Nephron (organoid): ENCODE data around the gene SRBD1.

Experiments
- H3K27ac Mint-ChIP-seq, 3 experiments: 2 replicates each; pipeline ENCODE4 v1.8.0; 2020; ENCODE audit warnings: mixed read lengths in 3 of 3, mild to moderate bottlenecking in 2 of 3, moderate library complexity in 1 of 3
- H3K27me3 Mint-ChIP-seq: 2 replicates; pipeline ENCODE4 v1.8.0; 2021; ENCODE audit warnings: low read depth, mild to moderate bottlenecking, moderate library complexity, mixed read lengths
- H3K36me3 Mint-ChIP-seq: 2 replicates; pipeline ENCODE4 v1.8.0; 2020; ENCODE audit warnings: low read depth, mixed read lengths
- H3K4me1 Mint-ChIP-seq: 2 replicates; pipeline ENCODE4 v1.8.0; 2020; ENCODE audit warnings: mixed read lengths
- H3K4me3 Mint-ChIP-seq, 3 experiments: 2 replicates each; pipeline ENCODE4 v1.8.0; 2020; ENCODE audit warnings: mild to moderate bottlenecking in 3 of 3, mixed read lengths in 3 of 3, moderate library complexity in 2 of 3
- H3K9me3 Mint-ChIP-seq: 2 replicates; pipeline ENCODE4 v1.8.0; 2020; ENCODE audit warnings: mixed read lengths
- TF ChIP-seq, protein P1 (sequence below), 3 experiments: fragments of 200-600 bp; sonication (generic); IDR thresholded peaks; one replicate each; pipeline ENCODE4 v1.5.0; 2021; ENCODE audit warnings: antibody characterized with exemption in 3 of 3; ENCODE audit not compliant: unreplicated experiment in 3 of 3

The SRBD1 gene

DNA sequence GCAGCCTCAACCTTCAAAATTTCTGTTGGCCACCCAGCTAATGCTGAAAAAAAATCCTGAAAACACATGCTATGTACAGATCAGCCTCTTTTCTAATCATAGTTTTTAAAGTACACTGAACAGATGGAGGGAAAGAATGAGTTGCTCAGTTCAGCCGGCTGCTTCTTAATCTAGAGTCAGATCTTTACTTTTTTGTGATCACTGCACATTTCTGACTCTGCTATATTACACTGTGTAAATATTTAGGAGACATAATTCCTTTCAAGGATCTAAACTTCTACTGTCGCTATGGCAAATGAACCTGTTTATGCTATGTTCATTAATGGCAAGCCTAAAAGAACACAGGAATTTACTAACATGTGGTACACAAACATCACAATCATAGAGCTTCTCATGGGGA, 114.2 kb downstream of the SRBD1 start:
- H3K36me3 Mint-ChIP-seq = peaks cover 25% of the 10 kb centered on the region
- H3K27me3 Mint-ChIP-seq = no peaks in the 10 kb centered on the region
- H3K27ac Mint-ChIP-seq = no peak overlapping the region
- peaks cover 16% of the 10 kb centered on the region for H3K9me3 Mint-ChIP-seq
- TF ChIP-seq, protein P1, sequence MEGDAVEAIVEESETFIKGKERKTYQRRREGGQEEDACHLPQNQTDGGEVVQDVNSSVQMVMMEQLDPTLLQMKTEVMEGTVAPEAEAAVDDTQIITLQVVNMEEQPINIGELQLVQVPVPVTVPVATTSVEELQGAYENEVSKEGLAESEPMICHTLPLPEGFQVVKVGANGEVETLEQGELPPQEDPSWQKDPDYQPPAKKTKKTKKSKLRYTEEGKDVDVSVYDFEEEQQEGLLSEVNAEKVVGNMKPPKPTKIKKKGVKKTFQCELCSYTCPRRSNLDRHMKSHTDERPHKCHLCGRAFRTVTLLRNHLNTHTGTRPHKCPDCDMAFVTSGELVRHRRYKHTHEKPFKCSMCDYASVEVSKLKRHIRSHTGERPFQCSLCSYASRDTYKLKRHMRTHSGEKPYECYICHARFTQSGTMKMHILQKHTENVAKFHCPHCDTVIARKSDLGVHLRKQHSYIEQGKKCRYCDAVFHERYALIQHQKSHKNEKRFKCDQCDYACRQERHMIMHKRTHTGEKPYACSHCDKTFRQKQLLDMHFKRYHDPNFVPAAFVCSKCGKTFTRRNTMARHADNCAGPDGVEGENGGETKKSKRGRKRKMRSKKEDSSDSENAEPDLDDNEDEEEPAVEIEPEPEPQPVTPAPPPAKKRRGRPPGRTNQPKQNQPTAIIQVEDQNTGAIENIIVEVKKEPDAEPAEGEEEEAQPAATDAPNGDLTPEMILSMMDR (IDR thresholded peaks at IDR 0.05; ENCODE audit: unreplicated experiment in 3 of 3) = no peak
- no peak overlapping the region for H3K4me3 Mint-ChIP-seq
- H3K4me1 Mint-ChIP-seq = peaks cover 4% of the 10 kb centered on the region

DNA sequence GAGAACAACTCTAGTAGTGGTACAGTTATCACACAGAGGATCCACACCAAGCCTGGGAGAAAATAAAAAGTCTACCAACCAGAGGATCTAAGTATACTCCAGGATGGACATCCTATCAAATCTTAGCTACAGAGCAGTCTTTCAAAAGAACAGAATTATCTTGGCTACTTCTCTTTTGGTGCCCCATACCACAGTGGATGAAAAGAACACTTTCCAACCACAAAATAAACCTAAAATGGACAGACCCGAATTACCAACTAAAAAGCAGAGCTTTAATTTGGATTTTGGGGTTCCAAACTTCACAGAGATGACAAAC, 116.1 kb downstream of the SRBD1 start:
- no peaks in the 10 kb centered on the region for H3K27me3 Mint-ChIP-seq
- no peak overlapping the region for H3K4me3 Mint-ChIP-seq
- H3K9me3 Mint-ChIP-seq = peaks cover 7% of the 10 kb centered on the region
- peaks cover 4% of the 10 kb centered on the region for H3K4me1 Mint-ChIP-seq
- TF ChIP-seq, protein P1 (IDR thresholded peaks at IDR 0.05; ENCODE audit: unreplicated experiment in 3 of 3) = no peak
- peaks cover 9% of the 10 kb centered on the region for H3K36me3 Mint-ChIP-seq
- H3K27ac Mint-ChIP-seq = no peak overlapping the region

DNA sequence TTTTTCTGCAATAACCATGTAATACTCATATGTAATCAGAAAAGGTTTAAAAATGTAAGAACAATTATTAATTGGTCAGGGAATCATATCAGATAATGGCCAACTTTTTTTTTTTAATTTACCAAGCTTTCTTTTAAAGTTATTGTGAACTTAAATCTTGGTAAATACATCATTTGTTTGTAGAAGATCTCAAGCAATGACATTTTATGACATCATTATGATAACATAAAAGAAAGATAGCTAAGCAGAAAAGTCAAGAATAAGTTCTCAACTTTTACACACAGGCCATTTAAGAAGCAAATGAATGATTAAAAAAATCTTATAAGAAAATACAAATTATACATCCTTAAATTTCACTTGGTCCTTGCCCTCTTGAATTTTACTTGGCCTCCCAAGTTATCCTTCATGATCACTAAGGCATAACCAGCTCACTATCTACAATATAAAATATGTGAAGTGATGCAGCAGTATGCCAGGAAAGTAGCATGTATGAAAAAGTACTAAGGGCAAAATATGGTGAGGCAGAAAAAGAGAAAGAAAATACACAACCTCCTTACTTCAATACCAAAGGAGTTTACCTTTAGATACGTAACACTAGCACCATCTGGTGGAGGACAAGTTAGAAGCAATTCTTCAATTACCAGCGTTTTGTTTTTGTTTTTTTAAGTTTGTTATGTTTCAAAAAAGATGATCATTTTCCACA, 116.6 kb downstream of the SRBD1 start:
- Mint-ChIP-seq H3K36me3 (peaks cover 5% of the 10 kb centered on the region), H3K4me3 (no peak overlapping the region), H3K9me3 (peaks cover 4% of the 10 kb centered on the region), H3K27me3 (no peaks in the 10 kb centered on the region), H3K4me1 (peaks cover 4% of the 10 kb centered on the region), H3K27ac (no peak overlapping the region)
- TF ChIP-seq, protein P1 (IDR thresholded peaks at IDR 0.05; ENCODE audit: unreplicated experiment in 3 of 3) = peak; percentile 74 to 87 (median 75)

DNA sequence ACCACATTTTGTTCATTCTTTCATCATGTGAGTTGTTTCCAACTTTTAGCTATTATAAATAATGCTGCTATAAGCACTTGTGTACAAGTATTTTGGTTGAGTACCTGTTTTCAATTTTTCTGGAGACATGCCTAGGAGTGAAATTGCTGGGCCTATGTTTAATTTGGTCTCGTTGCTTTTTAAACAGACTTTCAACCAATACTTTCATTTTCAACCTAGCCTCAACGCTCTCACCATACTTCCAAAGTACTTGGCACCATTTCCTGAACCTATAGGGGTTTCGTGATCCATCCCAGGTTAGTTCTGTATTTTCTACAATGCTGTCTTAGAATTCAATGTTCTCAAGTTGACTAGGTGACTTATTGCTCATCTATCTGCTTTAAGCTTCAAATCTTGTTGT, 126.1 kb downstream of the SRBD1 start:
- Mint-ChIP-seq H3K4me1 (no peaks in the 10 kb centered on the region), H3K27me3 (no peaks in the 10 kb centered on the region), H3K36me3 (peaks cover 6% of the 10 kb centered on the region), H3K9me3 (no peaks in the 10 kb centered on the region), H3K4me3 (no peak overlapping the region), H3K27ac (no peak overlapping the region)
- TF ChIP-seq, protein P1 (IDR thresholded peaks at IDR 0.05; ENCODE audit: unreplicated experiment in 3 of 3) = no peak

DNA sequence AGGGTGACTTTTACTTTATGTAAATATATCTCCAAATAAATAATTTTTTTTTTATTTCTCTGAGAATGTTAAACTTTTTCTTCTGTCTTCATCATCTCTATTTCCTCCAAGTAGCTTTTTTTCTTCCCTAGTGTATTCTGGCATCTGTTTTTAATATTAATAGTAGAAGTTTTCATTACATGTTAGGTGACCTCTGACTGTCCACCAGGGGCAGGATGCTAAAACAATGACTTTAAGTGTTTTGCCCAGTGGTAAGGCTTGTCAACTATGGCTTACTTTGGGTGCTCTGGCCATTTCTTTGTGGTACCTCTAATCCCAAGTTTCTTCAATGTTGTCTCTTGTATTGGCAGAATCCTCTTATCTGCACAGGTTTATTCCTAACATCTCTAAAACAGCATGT, 127.1 kb downstream of the SRBD1 start:
- Mint-ChIP-seq H3K4me3 (no peak overlapping the region), H3K27ac (no peak overlapping the region), H3K4me1 (no peaks in the 10 kb centered on the region), H3K9me3 (peaks cover 2% of the 10 kb centered on the region), H3K36me3 (peaks cover 12% of the 10 kb centered on the region), H3K27me3 (no peaks in the 10 kb centered on the region)
- TF ChIP-seq, protein P1 (IDR thresholded peaks at IDR 0.05; ENCODE audit: unreplicated experiment in 3 of 3) = peak in 1 of 3 experiments; percentile 11

DNA sequence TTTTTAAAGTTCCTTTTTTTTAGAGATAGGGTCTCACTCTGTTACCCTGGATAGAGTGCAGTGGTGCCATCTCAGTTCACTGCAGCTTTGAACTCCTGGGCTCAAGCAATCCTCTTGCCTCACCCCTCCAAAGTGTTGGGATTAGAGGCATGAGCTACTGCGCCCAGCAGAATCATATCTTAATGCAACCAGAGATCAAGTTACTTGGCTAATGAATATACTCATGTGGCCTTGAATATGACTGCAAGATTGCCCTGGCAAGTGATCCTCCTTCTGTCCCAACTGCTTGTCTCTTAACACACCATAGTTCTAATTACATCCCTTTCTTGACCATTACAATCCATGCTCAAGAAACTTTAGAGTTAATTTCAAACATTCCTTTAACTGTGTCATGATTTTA, 133.5 kb downstream of the SRBD1 start:
- Mint-ChIP-seq H3K9me3 (peaks cover 2% of the 10 kb centered on the region), H3K27ac (no peak overlapping the region), H3K4me3 (no peak overlapping the region), H3K4me1 (no peaks in the 10 kb centered on the region), H3K27me3 (no peaks in the 10 kb centered on the region), H3K36me3 (peaks cover 37% of the 10 kb centered on the region)
- TF ChIP-seq, protein P1 (IDR thresholded peaks at IDR 0.05; ENCODE audit: unreplicated experiment in 3 of 3) = no peak
